Retinal pigment epithelial cell (primary cell): ENCODE data around the gene FANCI.

Experiments
- DNase-seq: peaks from one replicate; pipeline ENCODE4 v3.0.0-alpha.2; 2010; ENCODE audit warnings: low read depth
- H3K4me3 ChIP-seq: 2 replicates; pipeline ENCODE4 v1.5.1; 2011; ENCODE audit warnings: mild to moderate bottlenecking, low read length, control low read depth, moderate library complexity
- CTCF ChIP-seq: conservative IDR thresholded peaks from 2 replicates; pipeline ENCODE4 v1.5.1; 2011; ENCODE audit warnings: low read depth, low read length, control low read depth, inconsistent platforms

FANCI gene

GRCh38 chr15:89340573-89340972, 96.8 kb downstream of the FANCI start:
- H3K4me3 ChIP-seq: no peak overlapping the region
- TF ChIP-seq CTCF: no peak
- no peak for DNase-seq

- DNase-seq: no peak
- TF ChIP-seq CTCF: no peak
- H3K4me3 ChIP-seq: no peak overlapping the region
Observed at GRCh38 chr15:89341316-89342005, 97.7 kb downstream of the FANCI start.

- no peak for TF ChIP-seq CTCF
- H3K4me3 ChIP-seq: no peak overlapping the region
- no peak for DNase-seq
Observed at GRCh38 chr15:89342840-89343239, 99.1 kb downstream of the FANCI start.

- TF ChIP-seq CTCF: no peak
- DNase-seq: no peak
- H3K4me3 ChIP-seq: no peak overlapping the region
Observed at GRCh38 chr15:89345248-89345647, 101.5 kb downstream of the FANCI start.

- no peak for TF ChIP-seq CTCF
- no peak overlapping the region for H3K4me3 ChIP-seq
- DNase-seq: no peak
Observed at GRCh38 chr15:89346516-89347231, 102.9 kb downstream of the FANCI start.

GRCh38 chr15:89349206-89349558, 105.4 kb downstream of the FANCI start:
- DNase-seq: no peak
- no peak overlapping the region for H3K4me3 ChIP-seq
- TF ChIP-seq CTCF: no peak

GRCh38 chr15:89352476-89352875, 108.7 kb downstream of the FANCI start:
- DNase-seq: no peak

More at GRCh38 chr15:89352476-89352875, 108.7 kb downstream of the FANCI start:
- TF ChIP-seq CTCF: no peak
- H3K4me3 ChIP-seq: no peak overlapping the region
